Upper lobe of left lung (tissue), 6 donors: ENCODE results near the gene SPRY1. TPM values are rescaled to one million over a fixed set of nuclear protein-coding genes. Genes with fewer than 3 reads are reported as not detected.

ENCODE experiments used
- ATAC-seq, 2 donors: fragments of 200-7000 bp; cut with Tn5 transposase; one replicate each; pipeline ENCODE4 v1.9.1; 2022; ENCODE audit warnings: mild to moderate bottlenecking in 2 of 2, moderate library complexity in 2 of 2; ENCODE audit not compliant: low FRiP score in 2 of 2
- DNase-seq, 2 donors: peaks; one replicate each; pipeline ENCODE4 v3.0.0-alpha.2; 2019 to 2020
- H3K27ac ChIP-seq, 4 donors: fragments of 200-600 bp; sonication (generic); one replicate each; pipeline ENCODE4 v1.5.1; 2016 to 2019
- H3K27me3 ChIP-seq, 4 donors: fragments of 200-600 bp; sonication (generic); one replicate each; pipeline ENCODE4 v1.5.1; 2017 to 2019
- H3K36me3 ChIP-seq, 4 donors: fragments of 200-600 bp; sonication (generic); one replicate each; pipeline ENCODE4 v1.5.1; 2016 to 2019
- H3K4me1 ChIP-seq, 4 donors: fragments of 200-600 bp; sonication (generic); one replicate each; pipeline ENCODE4 v1.5.1; 2018 to 2019
- H3K4me3 ChIP-seq, 4 donors: fragments of 200-600 bp; sonication (generic); one replicate each; pipeline ENCODE4 v1.5.1; 2017 to 2019; ENCODE audit warnings: mild to moderate bottlenecking in 2 of 4, moderate library complexity in 1 of 4
- H3K9me3 ChIP-seq, 4 donors: fragments of 200-600 bp; sonication (generic); one replicate each; pipeline ENCODE4 v1.5.1; 2018 to 2019
- EP300 ChIP-seq, 4 donors: sonication (generic); formaldehyde crosslinking; IDR thresholded peaks; one replicate each; pipeline ENCODE4 v1.5.1; 2017; ENCODE audit warnings: antibody characterized with exemption in 4 of 4, control low read depth in 2 of 4
- POLR2A ChIP-seq, 4 donors: fragments of 450-650 bp; IDR thresholded peaks; one replicate each; pipeline ENCODE4 v1.5.1; 2016 to 2017; ENCODE audit warnings: antibody characterized with exemption in 4 of 4, mild to moderate bottlenecking in 2 of 4
- POLR2AphosphoS5 ChIP-seq, 2 donors: sonication (generic); formaldehyde crosslinking; IDR thresholded peaks; one replicate each; pipeline ENCODE4 v1.5.1; 2017; ENCODE audit warnings: antibody characterized with exemption in 2 of 2
- WGBS, 2 donors: methylation state at CpG; one replicate each; pipeline ENCODE4 v1.1.5; 2017 to 2018; 5-methylcytosine and 5-hydroxymethylcytosine counted together
- total RNA-seq, 6 donors: library from RNA; depleted of rRNA in 4 of 6; stranded (reverse); fragments of >200 nt in 4 of 6; gene quantifications; one replicate each; pipeline versions ENCODE4 v1.1.0 to v1.2.1, GENCODE V29; 2016 to 2021
- TF ChIP-seq, protein P1 (sequence below), 6 experiments: fragments of 450-650 bp in 4 of 6; fragments of 200-600 bp in 2 of 6; sonication (generic) in 2 of 6; IDR thresholded peaks; one replicate each; pipeline ENCODE4 v1.5.1; 2016 to 2019; ENCODE audit warnings: antibody characterized with exemption in 6 of 6
- donor health status: DM: no; HTN: no; CAD: no; lungs with moderate emphysema.
- donor health status: DM: no; HTN: yes; CAD: no; lungs with severe emphysema.

The SPRY1 gene
- total RNA-seq, 6 donors from 2014 or later, result 56.7 to 149 (median 97.4) TPM

DNA sequence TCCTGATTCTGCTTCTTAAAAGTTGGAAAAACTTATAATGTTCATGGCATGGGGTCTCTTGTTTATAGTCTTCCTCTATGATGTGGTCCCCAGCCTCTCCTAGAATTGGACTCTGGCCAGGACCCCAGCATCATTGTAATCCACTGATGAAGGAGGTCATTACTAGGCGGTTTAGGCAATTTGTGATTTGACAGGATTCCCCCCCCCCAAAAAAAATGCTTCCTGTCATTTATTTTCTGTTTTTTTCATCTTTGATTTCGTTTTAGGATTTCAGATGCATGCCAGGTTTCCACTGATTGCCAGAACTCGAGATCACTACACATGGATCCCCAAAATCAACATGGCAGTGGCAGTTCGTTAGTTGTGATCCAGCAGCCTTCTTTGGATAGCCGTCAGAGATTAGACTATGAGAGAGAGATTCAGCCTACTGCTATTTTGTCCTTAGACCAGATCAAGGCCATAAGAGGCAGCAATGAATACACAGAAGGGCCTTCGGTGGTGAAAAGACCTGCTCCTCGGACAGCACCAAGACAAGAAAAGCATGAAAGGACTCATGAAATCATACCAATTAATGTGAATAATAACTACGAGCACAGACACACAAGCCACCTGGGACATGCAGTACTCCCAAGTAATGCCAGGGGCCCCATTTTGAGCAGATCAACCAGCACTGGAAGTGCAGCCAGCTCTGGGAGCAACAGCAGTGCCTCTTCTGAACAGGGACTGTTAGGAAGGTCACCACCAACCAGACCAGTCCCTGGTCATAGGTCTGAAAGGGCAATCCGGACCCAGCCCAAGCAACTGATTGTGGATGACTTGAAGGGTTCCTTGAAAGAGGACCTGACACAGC, 4.9 kb downstream of the SPRY1 start:
- no peak for ATAC-seq
- peaks cover 0 to 28% (median 4%) of the 10 kb centered on the region in 4 donors for H3K4me1 ChIP-seq
- peak overlapping the region; percentile 2 to 87 (median 78) for H3K4me3 ChIP-seq

DNA sequence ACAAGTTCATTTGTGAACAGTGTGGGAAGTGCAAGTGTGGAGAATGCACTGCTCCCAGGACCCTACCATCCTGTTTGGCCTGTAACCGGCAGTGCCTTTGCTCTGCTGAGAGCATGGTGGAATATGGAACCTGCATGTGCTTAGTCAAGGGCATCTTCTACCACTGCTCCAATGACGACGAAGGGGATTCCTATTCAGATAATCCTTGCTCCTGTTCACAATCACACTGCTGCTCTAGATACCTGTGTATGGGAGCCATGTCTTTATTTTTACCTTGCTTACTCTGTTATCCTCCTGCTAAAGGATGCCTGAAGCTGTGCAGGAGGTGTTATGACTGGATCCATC, 5.5 kb downstream of the SPRY1 start:
- H3K4me3 ChIP-seq, result peak overlapping the region in 3 of 4 donors; percentile 74 to 87 (median 81)
- ATAC-seq (no peak), DNase-seq (no peak)
- H3K27me3 ChIP-seq, result no peaks in the 10 kb centered on the region
- WGBS, 2 donors, result 93 to 100% methylated on average over 3 of the region's 3 CpGs
- peak overlapping the region; percentile 27 to 94 (median 64) for H3K27ac ChIP-seq
- peaks cover 0 to 33% (median 11%) of the 10 kb centered on the region in 4 donors for H3K36me3 ChIP-seq
- H3K4me1 ChIP-seq, result peaks cover 0 to 25% (median 4%) of the 10 kb centered on the region in 4 donors
- no peaks in the 10 kb centered on the region for H3K9me3 ChIP-seq
- TF ChIP-seq, protein P1, sequence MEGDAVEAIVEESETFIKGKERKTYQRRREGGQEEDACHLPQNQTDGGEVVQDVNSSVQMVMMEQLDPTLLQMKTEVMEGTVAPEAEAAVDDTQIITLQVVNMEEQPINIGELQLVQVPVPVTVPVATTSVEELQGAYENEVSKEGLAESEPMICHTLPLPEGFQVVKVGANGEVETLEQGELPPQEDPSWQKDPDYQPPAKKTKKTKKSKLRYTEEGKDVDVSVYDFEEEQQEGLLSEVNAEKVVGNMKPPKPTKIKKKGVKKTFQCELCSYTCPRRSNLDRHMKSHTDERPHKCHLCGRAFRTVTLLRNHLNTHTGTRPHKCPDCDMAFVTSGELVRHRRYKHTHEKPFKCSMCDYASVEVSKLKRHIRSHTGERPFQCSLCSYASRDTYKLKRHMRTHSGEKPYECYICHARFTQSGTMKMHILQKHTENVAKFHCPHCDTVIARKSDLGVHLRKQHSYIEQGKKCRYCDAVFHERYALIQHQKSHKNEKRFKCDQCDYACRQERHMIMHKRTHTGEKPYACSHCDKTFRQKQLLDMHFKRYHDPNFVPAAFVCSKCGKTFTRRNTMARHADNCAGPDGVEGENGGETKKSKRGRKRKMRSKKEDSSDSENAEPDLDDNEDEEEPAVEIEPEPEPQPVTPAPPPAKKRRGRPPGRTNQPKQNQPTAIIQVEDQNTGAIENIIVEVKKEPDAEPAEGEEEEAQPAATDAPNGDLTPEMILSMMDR (IDR thresholded peaks at IDR 0.05), result no peak
- no peak for TF ChIP-seq POLR2A (IDR thresholded peaks at IDR 0.05)
- no peak for TF ChIP-seq EP300 (IDR thresholded peaks at IDR 0.05)
- TF ChIP-seq POLR2AphosphoS5 (IDR thresholded peaks at IDR 0.05), result no peak

More for the DNA sequence above, 4.9 kb downstream of the SPRY1 start:
- Histone ChIP-seq H3K36me3 (peaks cover 0 to 33% (median 11%) of the 10 kb centered on the region in 4 donors), H3K27ac (peak overlapping the region; percentile 37 to 94 (median 92)), H3K9me3 (no peaks in the 10 kb centered on the region), H3K27me3 (no peaks in the 10 kb centered on the region)
- no peak for DNase-seq
- TF ChIP-seq EP300 (IDR thresholded peaks at IDR 0.05) (no peak), POLR2A (IDR thresholded peaks at IDR 0.05) (no peak), POLR2AphosphoS5 (IDR thresholded peaks at IDR 0.05) (no peak)
- TF ChIP-seq, protein P1 (IDR thresholded peaks at IDR 0.05), result no peak
- WGBS, 2 donors, result 63 to 69% methylated on average over 9 of the region's 9 CpGs

DNA sequence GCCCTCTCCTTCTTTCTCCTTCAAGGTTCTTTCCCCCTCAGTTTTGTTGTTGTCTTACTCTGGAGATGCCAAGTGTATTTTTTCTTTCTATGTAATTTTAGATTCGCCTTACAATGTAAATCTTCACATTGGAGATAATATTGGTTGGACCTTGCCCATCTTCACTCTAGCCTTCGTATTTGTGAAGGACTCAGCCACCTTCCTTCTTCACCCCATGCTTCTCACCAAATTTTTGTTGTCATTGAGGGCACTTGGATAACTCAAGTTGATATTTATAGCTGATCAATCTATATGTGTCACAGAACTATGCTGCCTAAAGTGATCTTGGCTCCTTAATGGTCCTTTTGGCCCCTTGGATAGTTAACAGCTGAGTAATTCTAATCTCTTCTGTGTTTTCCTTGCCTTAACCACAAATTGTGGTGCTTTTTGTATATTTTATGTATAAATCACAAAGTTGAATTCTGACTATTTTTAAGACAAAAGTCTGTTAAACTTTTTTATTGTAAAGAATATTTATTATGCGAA, 6.5 kb downstream of the SPRY1 start:
- peaks cover 0 to 33% (median 11%) of the 10 kb centered on the region in 4 donors for H3K36me3 ChIP-seq
- no peak for TF ChIP-seq POLR2AphosphoS5 (IDR thresholded peaks at IDR 0.05)
- TF ChIP-seq POLR2A (IDR thresholded peaks at IDR 0.05), result no peak
- no peak for TF ChIP-seq EP300 (IDR thresholded peaks at IDR 0.05)
- TF ChIP-seq, protein P1 (IDR thresholded peaks at IDR 0.05), result no peak
- peak overlapping the region in 2 of 4 donors; percentile 81 to 87 for H3K4me3 ChIP-seq
- H3K9me3 ChIP-seq, result no peaks in the 10 kb centered on the region
- no peaks in the 10 kb centered on the region for H3K27me3 ChIP-seq
- ATAC-seq (no peak), DNase-seq (no peak)
- 86 to 87% methylated on average over 3 of the region's 3 CpGs for WGBS, 2 donors
- H3K4me1 ChIP-seq, result peaks cover 0 to 23% (median 4%) of the 10 kb centered on the region in 4 donors
- peak overlapping the region in 2 of 4 donors; percentile 91 to 94 for H3K27ac ChIP-seq

DNA sequence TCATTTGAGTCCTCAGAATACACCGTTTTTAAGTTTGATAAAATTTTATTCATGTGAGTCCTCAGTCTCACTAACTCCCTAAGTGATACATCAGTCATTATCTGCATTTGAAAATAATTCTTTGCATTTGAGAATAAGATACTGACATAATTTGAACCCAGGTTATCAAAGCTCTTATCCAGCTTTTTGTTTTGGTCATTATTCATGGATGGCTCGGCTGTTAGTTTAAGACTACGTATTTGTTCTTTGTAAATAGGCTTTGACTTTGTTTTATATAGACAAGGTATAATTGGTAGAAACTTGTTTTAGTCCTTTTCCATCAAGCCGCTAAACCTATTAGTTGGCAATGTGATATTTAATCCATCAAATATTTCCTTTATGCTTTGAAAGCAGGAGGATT, 7.9 kb downstream of the SPRY1 start:
- no peak for DNase-seq
- peak overlapping the region in 2 of 4 donors; percentile 25 to 70 for H3K27ac ChIP-seq
- H3K9me3 ChIP-seq, result no peaks in the 10 kb centered on the region
- TF ChIP-seq, protein P1 (IDR thresholded peaks at IDR 0.05), result no peak
- no peak for TF ChIP-seq POLR2AphosphoS5 (IDR thresholded peaks at IDR 0.05)
- no peak for TF ChIP-seq POLR2A (IDR thresholded peaks at IDR 0.05)
- TF ChIP-seq EP300 (IDR thresholded peaks at IDR 0.05), result no peak
- H3K4me1 ChIP-seq, result peaks cover 0 to 23% (median 4%) of the 10 kb centered on the region in 4 donors
- H3K4me3 ChIP-seq, result peak overlapping the region in 2 of 4 donors; percentile 6 to 87
- WGBS, 2 donors, result 76 to 77% methylated on average over 4 of the region's 4 CpGs
- peaks cover 0 to 33% (median 11%) of the 10 kb centered on the region in 4 donors for H3K36me3 ChIP-seq
- H3K27me3 ChIP-seq, result no peaks in the 10 kb centered on the region
- no peak for ATAC-seq
